Measurements from ENCODE around the gene ABCC6. TPM values are rescaled to one million over a fixed set of nuclear protein-coding genes. Genes with fewer than 3 reads are reported as not detected.
"Not testable (repeated sequence)": the region's sequence is repeated elsewhere in the genome, so short reads cannot be mapped to it uniquely, and the experiment has no call there.

ABCC6 gene
- total RNA-seq, 1 experiment from 2014 or later = 0.62 TPM

GRCh38 chr16:16120382-16121184, 102.7 kb downstream of the ABCC6 start:
- no peak for DNase-seq (ENCODE audit: extremely low read depth, low read depth)

GRCh38 chr16:16120044-16120381, 103.3 kb downstream of the ABCC6 start:
- DNase-seq (ENCODE audit: extremely low read depth, low read depth) = no peak

GRCh38 chr16:16118337-16118736, 105.0 kb downstream of the ABCC6 start:
- no peak for DNase-seq (ENCODE audit: extremely low read depth, low read depth)

- no peak for DNase-seq (ENCODE audit: extremely low read depth, low read depth)
Observed at GRCh38 chr16:16116841-16117240, 106.5 kb downstream of the ABCC6 start.

GRCh38 chr16:16113076-16113475, 110.2 kb downstream of the ABCC6 start:
- no peak for DNase-seq (ENCODE audit: extremely low read depth, low read depth)

GRCh38 chr16:16112450-16113053, 110.7 kb downstream of the ABCC6 start:
- no peak for DNase-seq (ENCODE audit: extremely low read depth, low read depth)

GRCh38 chr16:16111639-16112038, 111.7 kb downstream of the ABCC6 start:
- DNase-seq (ENCODE audit: extremely low read depth, low read depth) = no peak

- no peak for DNase-seq (ENCODE audit: extremely low read depth, low read depth)
Observed at GRCh38 chr16:16110111-16110490, 113.2 kb downstream of the ABCC6 start.

- no peak for DNase-seq (ENCODE audit: extremely low read depth, low read depth)
Observed at GRCh38 chr16:16109453-16110110, 113.7 kb downstream of the ABCC6 start.

GRCh38 chr16:16108759-16109158, 114.5 kb downstream of the ABCC6 start:
- DNase-seq (ENCODE audit: extremely low read depth, low read depth) = no peak

GRCh38 chr16:16107839-16108238, 115.5 kb downstream of the ABCC6 start:
- DNase-seq (ENCODE audit: extremely low read depth, low read depth) = no peak

GRCh38 chr16:16106466-16106865, 116.8 kb downstream of the ABCC6 start:
- no peak for DNase-seq (ENCODE audit: extremely low read depth, low read depth)

- DNase-seq (ENCODE audit: extremely low read depth, low read depth) = no peak
Observed at GRCh38 chr16:16105646-16106045, 117.6 kb downstream of the ABCC6 start.

- not testable (repeated sequence) for DNase-seq (ENCODE audit: extremely low read depth, low read depth)
Observed at GRCh38 chr16:16104804-16105141, 118.5 kb downstream of the ABCC6 start.

GRCh38 chr16:16104132-16104803, 119.0 kb downstream of the ABCC6 start:
- DNase-seq (ENCODE audit: extremely low read depth, low read depth) = not testable (repeated sequence)

- no peak for DNase-seq (ENCODE audit: extremely low read depth, low read depth)
Observed at GRCh38 chr16:16102738-16103137, 120.6 kb downstream of the ABCC6 start.

GRCh38 chr16:16101585-16101984, 121.7 kb downstream of the ABCC6 start:
- no peak for DNase-seq (ENCODE audit: extremely low read depth, low read depth)

- DNase-seq (ENCODE audit: extremely low read depth, low read depth) = no peak
Observed at GRCh38 chr16:16100631-16101030, 122.7 kb downstream of the ABCC6 start.

- no peak for DNase-seq (ENCODE audit: extremely low read depth, low read depth)
Observed at GRCh38 chr16:16099320-16099719, 124.0 kb downstream of the ABCC6 start.
